Natural killer cell (primary cell): ENCODE measurements around the gene PRR35. TPM values are rescaled to one million over a fixed set of nuclear protein-coding genes. Genes with fewer than 3 reads are reported as not detected.

Source experiments
- ATAC-seq, 3 donors: fragments of 150-1000 bp in 2 of 3; fragments of 200-7000 bp in 1 of 3; cut with Tn5 transposase; 1 replicate in 1 of 3; 2 replicates in 2 of 3; pipeline ENCODE4 v1.10.0; 2021; ENCODE audit warnings: mild to moderate bottlenecking in 2 of 3, moderate library complexity in 2 of 3
- DNase-seq, 2 donors: peaks; one replicate each; pipeline versions ENCODE4 v3.0.0 to v3.0.0-alpha.2; 2013 to 2021; ENCODE audit warnings: mixed read lengths in 1 of 2
- H3K27ac ChIP-seq: one replicate; pipeline ENCODE4 v1.5.1; 2013; ENCODE audit warnings: mild to moderate bottlenecking, low read length
- H3K27me3 ChIP-seq: one replicate; pipeline ENCODE4 v1.6.1; 2013; ENCODE audit warnings: low read length; ENCODE audit not compliant: control insufficient read depth, insufficient read depth
- H3K36me3 ChIP-seq: one replicate; pipeline ENCODE4 v1.6.1; 2013; ENCODE audit warnings: low read length; ENCODE audit not compliant: control insufficient read depth, insufficient read depth
- H3K4me1 ChIP-seq: one replicate; pipeline ENCODE4 v1.6.1; 2013; ENCODE audit warnings: low read length; ENCODE audit not compliant: control insufficient read depth, insufficient read depth
- H3K4me3 ChIP-seq: one replicate; pipeline ENCODE4 v1.5.1; 2013; ENCODE audit warnings: low read length
- H3K9me3 ChIP-seq: one replicate; pipeline ENCODE4 v1.6.1; 2013; ENCODE audit warnings: low read length; ENCODE audit not compliant: control insufficient read depth, insufficient read depth
- H3K27ac Mint-ChIP-seq, 2 donors: one replicate each; pipeline ENCODE4 v1.8.0; 2022; ENCODE audit warnings: mild to moderate bottlenecking in 2 of 2, mixed read lengths in 2 of 2, moderate library complexity in 1 of 2
- H3K27me3 Mint-ChIP-seq, 2 donors: one replicate each; pipeline ENCODE4 v1.8.0; 2022; ENCODE audit warnings: low read depth in 2 of 2, mixed read lengths in 2 of 2
- H3K36me3 Mint-ChIP-seq: one replicate; pipeline ENCODE4 v1.8.0; 2022; ENCODE audit warnings: mixed read lengths
- H3K4me1 Mint-ChIP-seq, 2 donors: one replicate each; pipeline ENCODE4 v1.8.0; 2022; ENCODE audit warnings: mixed read lengths in 2 of 2
- H3K4me3 Mint-ChIP-seq: one replicate; pipeline ENCODE4 v1.8.0; 2022; ENCODE audit warnings: mild to moderate bottlenecking, moderate library complexity, mixed read lengths
- H3K9me3 Mint-ChIP-seq, 2 donors: one replicate each; pipeline ENCODE4 v1.8.0; 2022; ENCODE audit warnings: mixed read lengths in 2 of 2
- WGBS: methylation state at CpG from one replicate; pipeline ENCODE4 v1.1.7; 2013; ENCODE audit warnings: missing lambda C conversion rate; ENCODE audit not compliant: insufficient coverage; 5-methylcytosine and 5-hydroxymethylcytosine counted together
- intact Hi-C: fragments of 100-400 bp; cut with micrococcal nuclease; formaldehyde crosslinking; loops from one replicate; pipeline ENCODE4 v1.14.2; 2022
- total RNA-seq, 4 donors: library from RNA; stranded (reverse); fragments of 120-200 nt in 1 of 4; gene quantifications; one replicate each; pipeline versions ENCODE4 v1.2.3 to v1.2.4, GENCODE V29; 2013 to 2022
- TF ChIP-seq, protein P1 (sequence below): fragments of 200-600 bp; IDR thresholded peaks from one replicate; pipeline ENCODE4 v1.8.0; 2022; ENCODE audit warnings: antibody characterized with exemption

The PRR35 gene
- total RNA-seq, 3 donors from 2014 or later (not counting 1 experiment from before 2014, with no cell fraction given): 0.20 TPM; not detected in 2

DNA sequence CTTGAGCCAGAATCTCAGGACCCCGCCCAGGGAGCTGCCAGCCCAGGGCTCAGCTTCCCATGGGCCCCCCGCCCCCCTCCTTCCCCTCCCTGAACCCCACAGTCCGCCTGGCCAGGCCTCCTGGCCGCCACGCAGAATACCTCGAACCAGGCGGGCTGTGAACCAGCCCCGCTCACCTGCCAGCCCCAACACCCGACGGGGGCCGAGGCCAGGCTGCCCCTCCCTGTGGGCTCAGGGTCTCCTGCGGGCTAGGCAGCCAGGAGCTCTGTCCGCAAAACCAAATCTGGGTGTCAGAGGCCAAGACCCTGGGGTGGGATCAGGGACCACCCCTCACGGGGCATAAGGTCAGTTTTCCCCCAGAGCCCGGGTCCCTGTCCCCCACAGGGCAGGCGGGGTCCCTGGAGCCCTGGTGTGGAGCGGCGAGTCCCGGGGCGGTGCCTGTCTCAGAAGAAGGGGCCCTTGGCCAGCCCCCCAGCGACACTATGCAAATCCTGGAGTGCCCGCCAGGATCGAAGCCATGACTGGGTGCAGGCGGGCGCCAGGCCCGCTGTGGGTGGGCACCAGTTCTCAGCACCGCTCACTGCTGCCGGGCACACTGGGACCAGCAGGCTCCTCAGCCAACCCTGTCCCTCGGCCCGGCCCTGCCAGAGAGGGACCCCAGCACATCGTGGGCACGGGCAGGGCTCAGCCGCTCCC lies 6.4 kb upstream of the PRR35 start:
- Mint-ChIP-seq H3K27ac (no peak overlapping the region), H3K36me3 (no peaks in the 10 kb centered on the region), H3K9me3 (no peaks in the 10 kb centered on the region), H3K4me1 (no peaks in the 10 kb centered on the region), H3K4me3 (no peak overlapping the region), H3K27me3 (peaks cover 0 to 4% of the 10 kb centered on the region in 2 donors)
- WGBS: 93% methylated on average over 33 of the region's 33 CpGs
- peaks cover 18% of the 10 kb centered on the region for H3K36me3 ChIP-seq
- H3K4me1 ChIP-seq: no peaks in the 10 kb centered on the region
- H3K27ac ChIP-seq: no peak overlapping the region
- no peak overlapping the region for H3K4me3 ChIP-seq
- TF ChIP-seq, protein P1, sequence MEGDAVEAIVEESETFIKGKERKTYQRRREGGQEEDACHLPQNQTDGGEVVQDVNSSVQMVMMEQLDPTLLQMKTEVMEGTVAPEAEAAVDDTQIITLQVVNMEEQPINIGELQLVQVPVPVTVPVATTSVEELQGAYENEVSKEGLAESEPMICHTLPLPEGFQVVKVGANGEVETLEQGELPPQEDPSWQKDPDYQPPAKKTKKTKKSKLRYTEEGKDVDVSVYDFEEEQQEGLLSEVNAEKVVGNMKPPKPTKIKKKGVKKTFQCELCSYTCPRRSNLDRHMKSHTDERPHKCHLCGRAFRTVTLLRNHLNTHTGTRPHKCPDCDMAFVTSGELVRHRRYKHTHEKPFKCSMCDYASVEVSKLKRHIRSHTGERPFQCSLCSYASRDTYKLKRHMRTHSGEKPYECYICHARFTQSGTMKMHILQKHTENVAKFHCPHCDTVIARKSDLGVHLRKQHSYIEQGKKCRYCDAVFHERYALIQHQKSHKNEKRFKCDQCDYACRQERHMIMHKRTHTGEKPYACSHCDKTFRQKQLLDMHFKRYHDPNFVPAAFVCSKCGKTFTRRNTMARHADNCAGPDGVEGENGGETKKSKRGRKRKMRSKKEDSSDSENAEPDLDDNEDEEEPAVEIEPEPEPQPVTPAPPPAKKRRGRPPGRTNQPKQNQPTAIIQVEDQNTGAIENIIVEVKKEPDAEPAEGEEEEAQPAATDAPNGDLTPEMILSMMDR: no peak
- ATAC-seq: no peak
- DNase-seq: no peak
- intact Hi-C loops: no loop called here
- no peaks in the 10 kb centered on the region for H3K27me3 ChIP-seq
- no peaks in the 10 kb centered on the region for H3K9me3 ChIP-seq

DNA sequence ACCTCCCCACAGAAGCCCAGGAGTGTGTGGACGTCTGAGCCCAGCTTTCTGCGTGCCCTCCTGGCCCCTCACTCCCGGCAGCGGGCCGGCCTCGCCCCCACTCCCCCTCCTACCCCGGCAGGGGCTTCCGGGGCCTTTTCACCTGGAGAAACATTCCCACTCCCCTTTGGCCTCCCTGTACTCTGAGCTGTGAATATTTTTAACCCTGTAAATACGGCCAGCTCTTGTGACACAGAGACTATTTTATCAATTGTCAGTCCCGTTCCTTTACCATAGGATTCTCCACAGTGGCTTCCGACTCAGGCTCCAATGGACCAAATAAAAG lies 5.9 kb upstream of the PRR35 start:
- peaks cover 16% of the 10 kb centered on the region for H3K36me3 ChIP-seq
- 92% methylated on average over 11 of the region's 11 CpGs for WGBS
- TF ChIP-seq, protein P1: no peak
- DNase-seq (no peak), ATAC-seq (no peak)
- no peaks in the 10 kb centered on the region for H3K9me3 ChIP-seq
- no peak overlapping the region for H3K4me3 Mint-ChIP-seq
- H3K4me3 ChIP-seq: no peak overlapping the region
- intact Hi-C loops: no loop called here
- H3K36me3 Mint-ChIP-seq: no peaks in the 10 kb centered on the region
- no peaks in the 10 kb centered on the region for H3K9me3 Mint-ChIP-seq
- H3K27me3 ChIP-seq: peaks cover 3% of the 10 kb centered on the region
- H3K27me3 Mint-ChIP-seq: peaks cover 0 to 4% of the 10 kb centered on the region in 2 donors
- no peaks in the 10 kb centered on the region for H3K4me1 Mint-ChIP-seq
- no peak overlapping the region for H3K27ac ChIP-seq
- H3K27ac Mint-ChIP-seq: no peak overlapping the region
- no peaks in the 10 kb centered on the region for H3K4me1 ChIP-seq

DNA sequence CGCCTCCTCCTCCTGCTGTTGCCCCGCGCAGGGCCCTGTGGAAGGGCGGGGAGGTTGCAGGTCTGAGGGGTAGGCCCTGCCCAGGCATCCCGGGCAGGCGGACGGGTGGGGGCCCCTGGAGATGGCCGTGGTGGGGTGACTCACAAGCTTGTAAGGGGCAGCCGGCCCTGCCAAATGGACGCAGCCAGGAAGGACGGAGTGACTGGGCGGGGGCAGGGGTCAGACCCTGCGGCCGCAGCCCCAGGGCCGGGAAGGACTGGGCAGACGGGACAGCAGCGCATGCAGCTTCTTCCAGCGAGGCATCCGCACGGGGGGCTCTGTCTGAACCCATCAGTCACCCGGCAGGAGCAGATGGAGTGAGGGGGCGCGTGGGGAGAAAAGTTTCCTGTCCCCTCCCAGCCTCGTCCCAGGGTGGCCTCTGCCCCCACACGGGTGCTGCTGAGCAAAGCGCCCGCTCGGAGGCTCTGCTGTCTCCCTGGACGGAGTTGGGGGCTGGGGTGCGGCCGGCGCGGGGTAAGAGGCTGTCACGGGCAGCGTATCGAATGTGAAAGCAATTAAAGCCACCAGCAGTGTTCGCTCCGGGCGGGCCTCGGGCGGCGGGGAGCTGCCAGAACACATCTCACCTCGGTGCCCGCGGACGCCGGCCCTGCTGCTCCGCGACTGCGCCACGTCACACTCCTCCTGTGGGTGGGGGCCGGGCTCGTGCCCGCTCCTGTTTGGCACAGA lies 5.4 kb upstream of the PRR35 start:
- no peaks in the 10 kb centered on the region for H3K4me1 ChIP-seq
- H3K9me3 Mint-ChIP-seq: no peaks in the 10 kb centered on the region
- 90% methylated on average over 54 of the region's 54 CpGs for whole genome bisulfite sequencing
- H3K4me3 Mint-ChIP-seq: no peak overlapping the region
- H3K27ac ChIP-seq: no peak overlapping the region
- no peaks in the 10 kb centered on the region for H3K9me3 ChIP-seq
- peak in 2 of 3 donors; percentile 27 to 28 for ATAC-seq
- no peak overlapping the region for H3K27ac Mint-ChIP-seq
- no peaks in the 10 kb centered on the region for H3K36me3 Mint-ChIP-seq
- H3K27me3 Mint-ChIP-seq: peaks cover 0 to 4% of the 10 kb centered on the region in 2 donors
- no peaks in the 10 kb centered on the region for H3K4me1 Mint-ChIP-seq
- intact Hi-C loops: no loop called here
- no peak overlapping the region for H3K4me3 ChIP-seq
- TF ChIP-seq, protein P1: no peak
- H3K27me3 ChIP-seq: peaks cover 5% of the 10 kb centered on the region
- peaks cover 13% of the 10 kb centered on the region for H3K36me3 ChIP-seq
- DNase-seq: no peak
